ENCODE measurements around the gene H19.

H19 gene

DNA sequence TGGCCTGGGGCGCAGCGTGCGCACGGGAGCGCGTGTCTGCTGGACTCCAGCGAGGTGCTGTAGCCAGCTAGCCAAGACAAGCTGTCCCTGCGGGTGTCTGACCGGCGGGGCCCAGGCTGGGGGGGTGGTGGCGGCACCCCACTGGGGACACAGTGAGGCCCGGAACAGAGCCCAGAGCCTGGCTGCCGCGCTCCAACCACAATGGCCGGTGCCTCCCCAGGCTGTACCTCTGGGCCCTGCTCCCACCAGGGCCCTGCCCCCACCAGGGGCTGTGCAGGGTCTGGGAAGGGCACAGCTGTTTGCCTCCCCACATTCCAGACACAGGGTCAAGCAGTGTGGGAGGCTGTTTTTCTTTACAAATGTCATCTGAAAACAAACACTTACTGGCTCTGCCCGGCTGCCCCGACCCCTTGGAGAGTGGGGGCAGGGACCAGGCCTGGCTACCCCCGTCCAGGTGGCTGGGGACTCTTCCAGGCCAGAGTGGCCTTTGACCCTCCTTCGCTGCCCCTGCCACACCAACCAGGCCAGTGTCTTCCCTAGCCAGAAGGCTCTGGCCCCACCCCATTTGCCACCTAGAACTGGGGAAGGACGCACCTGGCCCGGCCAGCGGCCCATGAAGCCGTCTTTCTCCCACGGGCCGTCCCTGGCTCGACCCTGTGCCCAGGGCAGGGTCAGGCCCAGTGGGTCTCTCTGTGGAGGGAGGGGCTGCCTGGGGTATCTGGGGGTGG is 14.6 kb downstream of the H19 start:
- Histone ChIP-seq H3K36me3 (ENCODE audit: insufficient read depth, low read length) (no peaks in the 10 kb centered on the region), H3K27me3 (ENCODE audit: control insufficient read depth, insufficient read depth, low read length) (no peaks in the 10 kb centered on the region), H3K4me1 (ENCODE audit: control insufficient read depth, insufficient read depth, low read length) (no peaks in the 10 kb centered on the region), H3K4me3 (ENCODE audit: low read length) (no peak overlapping the region), H3K4me2 (ENCODE audit: low read length) (no peak overlapping the region), H3K9ac (ENCODE audit: low read depth, low read length) (no peak overlapping the region), H3K9me3 (replicated peaks; ENCODE audit: low read length) (no peaks in the 10 kb centered on the region)

DNA sequence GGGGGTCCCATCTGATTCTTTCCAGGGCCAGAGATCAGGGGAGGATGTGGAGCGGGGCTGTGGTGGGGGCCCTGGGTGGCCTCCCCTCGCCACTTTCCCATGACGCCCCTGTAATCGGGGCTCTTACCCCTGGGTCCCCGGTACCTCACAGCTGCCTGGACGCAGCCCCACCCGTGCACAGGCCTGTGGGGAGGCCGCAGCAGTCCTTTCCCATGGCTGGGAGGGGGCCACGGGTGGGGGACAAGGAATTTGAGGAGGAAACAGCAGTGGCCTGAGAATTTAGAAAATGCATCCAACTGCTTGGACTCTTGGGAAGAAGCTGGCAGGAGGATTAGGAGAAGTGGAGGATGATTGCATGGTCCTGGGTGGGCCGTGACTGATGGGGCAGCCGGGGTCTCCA is 18.0 kb downstream of the H19 start:
- Histone ChIP-seq H3K36me3 (ENCODE audit: insufficient read depth, low read length) (no peaks in the 10 kb centered on the region), H3K9ac (ENCODE audit: low read depth, low read length) (no peak overlapping the region), H3K4me2 (ENCODE audit: low read length) (no peak overlapping the region), H3K9me3 (replicated peaks; ENCODE audit: low read length) (no peaks in the 10 kb centered on the region), H3K4me3 (ENCODE audit: low read length) (no peak overlapping the region), H3K27me3 (ENCODE audit: control insufficient read depth, insufficient read depth, low read length) (no peaks in the 10 kb centered on the region), H3K4me1 (ENCODE audit: control insufficient read depth, insufficient read depth, low read length) (no peaks in the 10 kb centered on the region)

DNA sequence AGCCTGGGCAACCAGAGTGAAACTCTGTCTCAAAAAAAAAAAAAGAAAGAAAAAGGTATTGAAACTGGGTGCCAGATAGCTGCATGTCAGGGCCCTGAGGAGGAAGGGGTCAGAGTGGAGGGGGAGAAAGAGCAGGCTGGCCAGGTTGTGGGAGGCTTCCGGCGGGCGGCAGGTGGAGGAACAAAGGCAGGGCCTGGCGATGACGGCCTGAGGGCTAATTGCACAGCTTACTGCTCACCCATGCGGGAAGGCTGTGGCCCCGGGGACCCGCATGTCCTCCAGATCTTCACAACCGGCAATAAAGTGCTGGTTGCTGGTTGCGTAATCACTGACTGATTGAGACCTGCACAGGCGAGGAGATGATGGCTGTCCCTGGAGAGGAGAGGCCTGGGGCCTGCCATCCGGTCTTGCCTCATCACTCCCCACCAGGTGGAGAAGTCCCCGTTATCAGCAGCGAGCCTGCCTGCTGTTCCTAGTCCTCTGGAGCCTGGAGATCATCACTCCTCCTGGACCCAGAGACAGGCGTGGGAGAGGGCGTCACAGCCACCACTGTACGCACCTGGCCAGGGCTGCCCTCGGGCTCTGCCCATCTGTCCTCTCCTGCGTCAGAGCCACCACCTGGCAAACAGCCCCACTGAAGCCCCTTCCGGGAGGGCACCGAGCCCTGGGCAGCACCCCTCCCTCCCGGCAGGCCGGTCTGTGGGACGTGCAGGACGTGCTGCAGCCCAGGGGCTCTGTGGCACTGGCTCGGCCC is 18.7 kb downstream of the H19 start:
- no peaks in the 10 kb centered on the region for H3K36me3 ChIP-seq (ENCODE audit: insufficient read depth, low read length)
- H3K4me2 ChIP-seq (ENCODE audit: low read length) = no peak overlapping the region
- no peaks in the 10 kb centered on the region for H3K4me1 ChIP-seq (ENCODE audit: control insufficient read depth, insufficient read depth, low read length)

DNA sequence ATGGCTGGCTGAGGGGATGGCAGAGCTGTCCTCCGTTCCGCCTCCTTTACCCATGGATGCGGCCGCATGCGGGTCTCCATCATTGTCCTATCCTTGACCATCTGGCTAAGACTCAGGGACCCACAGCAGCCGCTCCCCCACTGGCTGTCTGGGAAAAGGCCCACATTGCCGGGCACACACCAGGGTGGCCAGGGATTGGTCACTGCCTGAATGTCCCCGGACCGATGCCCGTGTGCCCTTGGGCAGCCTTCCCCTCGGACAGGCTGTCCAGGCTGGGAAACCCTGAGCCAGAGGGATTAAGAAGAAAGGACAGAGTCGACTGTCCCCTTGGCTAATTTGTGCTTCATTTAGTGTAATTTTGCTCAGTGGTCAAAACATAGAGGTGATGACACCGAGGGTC is 22.5 kb downstream of the H19 start:
- Histone ChIP-seq H3K27me3 (ENCODE audit: control insufficient read depth, insufficient read depth, low read length) (no peaks in the 10 kb centered on the region), H3K4me2 (ENCODE audit: low read length) (no peak overlapping the region), H3K4me3 (ENCODE audit: low read length) (no peak overlapping the region), H3K4me1 (ENCODE audit: control insufficient read depth, insufficient read depth, low read length) (no peaks in the 10 kb centered on the region), H3K9ac (ENCODE audit: low read depth, low read length) (no peak overlapping the region), H3K36me3 (ENCODE audit: insufficient read depth, low read length) (no peaks in the 10 kb centered on the region), H3K9me3 (replicated peaks; ENCODE audit: low read length) (no peaks in the 10 kb centered on the region)

More for the DNA sequence above, 18.7 kb downstream of the H19 start:
- Histone ChIP-seq H3K4me3 (ENCODE audit: low read length) (no peak overlapping the region), H3K9me3 (replicated peaks; ENCODE audit: low read length) (no peaks in the 10 kb centered on the region), H3K27me3 (ENCODE audit: control insufficient read depth, insufficient read depth, low read length) (no peaks in the 10 kb centered on the region), H3K9ac (ENCODE audit: low read depth, low read length) (no peak overlapping the region)

DNA sequence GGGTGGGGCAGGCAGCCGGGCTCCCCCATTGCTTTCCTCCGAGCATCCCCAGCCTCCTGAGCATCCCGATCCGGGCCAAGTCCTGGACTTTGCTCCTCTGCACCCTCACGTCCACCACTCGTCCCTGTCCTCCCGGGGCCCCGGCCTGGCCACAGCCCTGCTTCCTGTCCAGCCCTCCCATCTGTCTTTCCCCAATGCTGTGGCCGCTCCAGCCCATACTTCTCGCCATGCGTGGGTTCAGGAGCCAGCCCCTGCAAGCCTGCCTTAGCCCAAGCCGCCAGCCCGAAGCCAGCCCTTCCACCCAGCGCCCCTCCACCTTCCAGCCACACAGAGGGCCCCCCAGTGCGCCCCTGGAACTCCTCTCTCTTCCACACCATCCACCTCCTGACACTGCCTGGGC is 26.7 kb downstream of the H19 start:
- Histone ChIP-seq H3K4me2 (ENCODE audit: low read length) (no peak overlapping the region), H3K4me3 (ENCODE audit: low read length) (no peak overlapping the region), H3K27me3 (ENCODE audit: control insufficient read depth, insufficient read depth, low read length) (no peaks in the 10 kb centered on the region), H3K9ac (ENCODE audit: low read depth, low read length) (no peak overlapping the region), H3K36me3 (ENCODE audit: insufficient read depth, low read length) (no peaks in the 10 kb centered on the region), H3K4me1 (ENCODE audit: control insufficient read depth, insufficient read depth, low read length) (no peaks in the 10 kb centered on the region), H3K9me3 (replicated peaks; ENCODE audit: low read length) (no peaks in the 10 kb centered on the region)

DNA sequence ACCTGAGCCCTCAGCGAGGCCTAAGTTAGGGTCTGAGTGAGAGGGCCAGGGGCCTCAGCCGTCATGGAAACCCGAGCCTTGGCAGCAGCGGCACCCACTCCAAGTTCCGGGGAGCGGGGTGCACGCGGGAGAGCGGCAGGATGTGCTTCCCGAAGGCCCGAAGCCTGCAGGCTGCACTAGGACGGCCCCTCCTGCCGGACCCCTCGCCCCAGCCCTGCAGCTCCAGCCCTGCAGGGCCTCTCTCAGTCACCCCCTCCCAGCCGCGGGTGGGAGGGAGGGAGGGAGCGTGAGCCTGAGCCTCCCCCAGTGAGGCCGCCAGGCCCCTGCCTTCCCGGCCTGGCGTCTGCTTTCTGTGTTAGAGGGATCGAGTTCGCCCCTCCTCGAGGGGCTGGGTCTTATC is 27.9 kb downstream of the H19 start:
- H3K27me3 ChIP-seq (ENCODE audit: control insufficient read depth, insufficient read depth, low read length) = no peaks in the 10 kb centered on the region
- H3K9me3 ChIP-seq (replicated peaks; ENCODE audit: low read length) = no peaks in the 10 kb centered on the region
- no peak overlapping the region for H3K4me2 ChIP-seq (ENCODE audit: low read length)
- no peak overlapping the region for H3K9ac ChIP-seq (ENCODE audit: low read depth, low read length)
- H3K4me3 ChIP-seq (ENCODE audit: low read length) = no peak overlapping the region
- no peaks in the 10 kb centered on the region for H3K4me1 ChIP-seq (ENCODE audit: control insufficient read depth, insufficient read depth, low read length)
- no peaks in the 10 kb centered on the region for H3K36me3 ChIP-seq (ENCODE audit: insufficient read depth, low read length)

DNA sequence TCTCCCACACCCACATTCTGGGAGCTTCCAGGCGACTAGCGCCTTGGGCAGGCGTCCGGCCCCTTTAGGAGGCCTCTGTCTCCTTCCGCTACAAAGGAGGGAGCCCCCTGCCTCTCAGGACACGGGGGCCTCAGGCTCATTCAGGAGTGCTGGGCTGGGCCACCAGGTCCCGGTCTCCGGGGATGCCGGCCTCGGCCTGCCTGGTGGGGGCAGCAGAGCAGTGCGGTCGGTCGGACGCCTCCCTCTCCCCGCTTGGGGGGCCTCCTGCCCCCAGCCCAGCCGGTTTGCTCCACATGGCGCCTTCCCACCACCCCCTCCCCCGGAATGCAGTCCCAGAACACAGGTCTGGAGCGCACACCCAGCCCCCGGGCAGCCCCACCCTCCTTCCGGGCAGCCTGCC is 28.6 kb downstream of the H19 start:
- Histone ChIP-seq H3K4me3 (ENCODE audit: low read length) (no peak overlapping the region), H3K9ac (ENCODE audit: low read depth, low read length) (no peak overlapping the region), H3K36me3 (ENCODE audit: insufficient read depth, low read length) (no peaks in the 10 kb centered on the region), H3K4me2 (ENCODE audit: low read length) (no peak overlapping the region), H3K4me1 (ENCODE audit: control insufficient read depth, insufficient read depth, low read length) (no peaks in the 10 kb centered on the region), H3K9me3 (replicated peaks; ENCODE audit: low read length) (no peaks in the 10 kb centered on the region), H3K27me3 (ENCODE audit: control insufficient read depth, insufficient read depth, low read length) (no peaks in the 10 kb centered on the region)

DNA sequence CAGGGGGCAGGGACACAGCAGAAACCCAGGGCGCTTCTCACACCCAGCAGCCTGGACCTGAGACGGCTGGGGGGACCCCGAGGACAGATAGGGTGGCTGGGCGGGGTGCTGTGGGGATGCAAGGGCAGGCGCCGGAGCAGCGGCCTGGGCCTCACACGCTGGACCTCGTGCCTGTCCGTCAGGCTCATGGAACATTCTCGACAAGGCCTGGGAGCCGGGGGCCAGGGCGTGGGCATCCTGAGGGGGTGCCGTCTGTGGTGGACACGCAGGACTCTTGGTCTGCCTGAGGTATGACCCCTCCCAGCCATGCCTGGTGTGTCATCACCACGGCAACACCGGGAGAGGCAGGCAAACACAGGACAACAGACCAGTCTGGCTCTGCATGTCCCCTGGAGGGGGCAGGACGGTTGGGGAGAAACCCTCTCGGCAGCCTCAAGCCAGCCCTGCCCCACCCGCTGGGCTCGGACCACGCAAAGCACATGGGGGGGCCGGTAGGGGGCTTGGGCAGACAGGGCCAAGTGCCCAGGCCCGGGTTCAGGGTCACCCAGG is 29.1 kb downstream of the H19 start:
- H3K9me3 ChIP-seq (replicated peaks; ENCODE audit: low read length) = no peaks in the 10 kb centered on the region
- no peak overlapping the region for H3K9ac ChIP-seq (ENCODE audit: low read depth, low read length)
- no peak overlapping the region for H3K4me3 ChIP-seq (ENCODE audit: low read length)
- H3K4me1 ChIP-seq (ENCODE audit: control insufficient read depth, insufficient read depth, low read length) = no peaks in the 10 kb centered on the region
- no peak overlapping the region for H3K4me2 ChIP-seq (ENCODE audit: low read length)
- H3K36me3 ChIP-seq (ENCODE audit: insufficient read depth, low read length) = no peaks in the 10 kb centered on the region
- H3K27me3 ChIP-seq (ENCODE audit: control insufficient read depth, insufficient read depth, low read length) = no peaks in the 10 kb centered on the region

DNA sequence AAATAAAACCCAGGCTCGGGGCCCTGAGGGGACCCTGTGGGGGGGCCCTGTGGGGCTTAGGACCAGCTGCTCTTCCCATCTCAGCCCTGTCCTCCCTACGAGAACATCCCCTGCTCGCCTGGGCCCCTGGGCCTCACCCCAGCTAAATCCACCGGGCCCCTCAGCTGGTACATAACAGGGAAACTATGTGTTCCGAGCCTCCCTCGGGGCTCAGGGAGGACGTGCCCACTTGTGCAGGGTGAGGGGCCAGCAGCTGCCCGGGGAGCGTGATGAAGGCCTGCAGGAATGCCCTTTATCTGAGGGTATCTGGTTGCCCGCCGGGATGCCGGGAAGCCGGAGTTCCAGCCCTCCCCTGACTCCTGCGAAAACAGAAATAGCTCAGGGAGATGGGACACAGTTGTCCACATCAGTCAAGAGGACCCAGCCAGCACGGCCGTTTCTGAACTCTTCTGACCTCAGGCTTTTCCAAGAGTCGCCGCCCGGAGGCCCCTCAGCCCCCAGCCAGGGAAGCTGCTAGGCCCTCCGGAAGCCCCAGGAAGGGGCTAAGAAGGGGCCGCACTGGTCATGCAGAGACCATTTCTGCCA is 29.9 kb downstream of the H19 start:
- Histone ChIP-seq H3K4me1 (ENCODE audit: control insufficient read depth, insufficient read depth, low read length) (no peaks in the 10 kb centered on the region), H3K4me3 (ENCODE audit: low read length) (no peak overlapping the region), H3K27me3 (ENCODE audit: control insufficient read depth, insufficient read depth, low read length) (no peaks in the 10 kb centered on the region), H3K9ac (ENCODE audit: low read depth, low read length) (no peak overlapping the region), H3K4me2 (ENCODE audit: low read length) (no peak overlapping the region), H3K9me3 (replicated peaks; ENCODE audit: low read length) (no peaks in the 10 kb centered on the region), H3K36me3 (ENCODE audit: insufficient read depth, low read length) (no peaks in the 10 kb centered on the region)

DNA sequence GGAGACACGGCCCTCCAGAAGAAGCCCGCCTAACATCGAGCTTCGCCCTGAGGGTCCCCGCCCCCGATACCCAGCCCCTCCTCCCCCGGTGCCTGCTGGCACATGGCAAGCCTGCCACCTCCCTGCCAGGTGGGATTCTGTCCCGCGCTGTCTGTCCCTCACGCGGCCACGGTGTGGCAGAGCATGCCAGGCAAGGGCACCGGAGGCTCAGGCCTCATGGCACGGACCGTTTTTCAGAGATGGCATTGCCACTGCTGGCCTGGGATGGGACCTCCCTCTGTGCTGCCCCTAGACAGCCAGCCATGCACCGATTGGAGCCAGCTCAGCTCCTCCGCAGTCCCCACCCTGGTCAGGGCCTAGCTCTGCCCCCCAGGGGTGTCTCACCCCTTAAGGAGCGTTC is 31.1 kb downstream of the H19 start:
- Histone ChIP-seq H3K4me1 (ENCODE audit: control insufficient read depth, insufficient read depth, low read length) (no peaks in the 10 kb centered on the region), H3K9ac (ENCODE audit: low read depth, low read length) (no peak overlapping the region), H3K9me3 (replicated peaks; ENCODE audit: low read length) (no peaks in the 10 kb centered on the region), H3K36me3 (ENCODE audit: insufficient read depth, low read length) (no peaks in the 10 kb centered on the region), H3K4me3 (ENCODE audit: low read length) (no peak overlapping the region), H3K27me3 (ENCODE audit: control insufficient read depth, insufficient read depth, low read length) (no peaks in the 10 kb centered on the region), H3K4me2 (ENCODE audit: low read length) (no peak overlapping the region)

DNA sequence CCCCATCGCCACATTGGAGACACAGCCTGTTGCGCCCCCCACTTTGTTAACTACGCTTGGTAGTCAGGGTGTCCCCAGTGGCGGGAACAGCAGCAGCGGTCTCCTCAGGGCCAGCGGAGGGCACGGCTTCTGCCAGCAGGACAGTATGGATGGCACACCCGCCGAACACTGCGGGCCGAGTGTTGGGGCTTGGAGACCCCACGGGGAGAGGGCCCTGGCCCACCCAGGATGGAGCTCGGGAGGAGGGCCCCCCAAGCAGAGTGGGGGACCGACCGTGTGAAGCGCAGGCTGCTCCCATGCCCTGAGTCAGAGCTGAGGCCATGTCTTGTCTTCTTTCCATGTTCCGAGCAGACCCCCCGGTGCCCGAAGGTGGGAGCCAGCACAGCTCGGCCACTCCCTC is 32.7 kb downstream of the H19 start:
- Histone ChIP-seq H3K36me3 (ENCODE audit: insufficient read depth, low read length) (no peaks in the 10 kb centered on the region), H3K4me2 (ENCODE audit: low read length) (no peak overlapping the region), H3K4me3 (ENCODE audit: low read length) (no peak overlapping the region), H3K4me1 (ENCODE audit: control insufficient read depth, insufficient read depth, low read length) (no peaks in the 10 kb centered on the region), H3K27me3 (ENCODE audit: control insufficient read depth, insufficient read depth, low read length) (no peaks in the 10 kb centered on the region), H3K9me3 (replicated peaks; ENCODE audit: low read length) (no peaks in the 10 kb centered on the region), H3K9ac (ENCODE audit: low read depth, low read length) (no peak overlapping the region)
